Upper lobe of left lung (tissue), 6 donors: Measurements from ENCODE around the gene PALMD. TPM values are rescaled to one million over a fixed set of nuclear protein-coding genes. Genes with fewer than 3 reads are reported as not detected.
A peak's percentile ranks its signal among the peaks of the same experiment; 100 is the strongest.

Experiments used
- ATAC-seq, 2 donors: fragments of 200-7000 bp; cut with Tn5 transposase; one replicate each; pipeline ENCODE4 v1.9.1; 2022; ENCODE audit warnings: mild to moderate bottlenecking in 2 of 2, moderate library complexity in 2 of 2; ENCODE audit not compliant: low FRiP score in 2 of 2
- DNase-seq, 2 donors: peaks; one replicate each; pipeline ENCODE4 v3.0.0-alpha.2; 2019 to 2020
- H3K27ac ChIP-seq, 4 donors: fragments of 200-600 bp; sonication (generic); one replicate each; pipeline ENCODE4 v1.5.1; 2016 to 2019
- H3K27me3 ChIP-seq, 4 donors: fragments of 200-600 bp; sonication (generic); one replicate each; pipeline ENCODE4 v1.5.1; 2017 to 2019
- H3K36me3 ChIP-seq, 4 donors: fragments of 200-600 bp; sonication (generic); one replicate each; pipeline ENCODE4 v1.5.1; 2016 to 2019
- H3K4me1 ChIP-seq, 4 donors: fragments of 200-600 bp; sonication (generic); one replicate each; pipeline ENCODE4 v1.5.1; 2018 to 2019
- H3K4me3 ChIP-seq, 4 donors: fragments of 200-600 bp; sonication (generic); one replicate each; pipeline ENCODE4 v1.5.1; 2017 to 2019; ENCODE audit warnings: mild to moderate bottlenecking in 2 of 4, moderate library complexity in 1 of 4
- H3K9me3 ChIP-seq, 4 donors: fragments of 200-600 bp; sonication (generic); one replicate each; pipeline ENCODE4 v1.5.1; 2018 to 2019
- CTCF ChIP-seq, 6 experiments: fragments of 450-650 bp in 4 of 6; fragments of 200-600 bp in 2 of 6; sonication (generic) in 2 of 6; IDR thresholded peaks; one replicate each; pipeline ENCODE4 v1.5.1; 2016 to 2019; ENCODE audit warnings: antibody characterized with exemption in 6 of 6
- EP300 ChIP-seq, 4 donors: sonication (generic); formaldehyde crosslinking; IDR thresholded peaks; one replicate each; pipeline ENCODE4 v1.5.1; 2017; ENCODE audit warnings: antibody characterized with exemption in 4 of 4, control low read depth in 2 of 4
- POLR2A ChIP-seq, 4 donors: fragments of 450-650 bp; IDR thresholded peaks; one replicate each; pipeline ENCODE4 v1.5.1; 2016 to 2017; ENCODE audit warnings: antibody characterized with exemption in 4 of 4, mild to moderate bottlenecking in 2 of 4
- POLR2AphosphoS5 ChIP-seq, 2 donors: sonication (generic); formaldehyde crosslinking; IDR thresholded peaks; one replicate each; pipeline ENCODE4 v1.5.1; 2017; ENCODE audit warnings: antibody characterized with exemption in 2 of 2
- WGBS, 2 donors: methylation state at CpG; one replicate each; pipeline ENCODE4 v1.1.5; 2017 to 2018; 5-methylcytosine and 5-hydroxymethylcytosine counted together
- total RNA-seq, 6 donors: library from RNA; depleted of rRNA in 4 of 6; stranded (reverse); fragments of >200 nt in 4 of 6; gene quantifications; one replicate each; pipeline versions ENCODE4 v1.1.0 to v1.2.1, GENCODE V29; 2016 to 2021
- donor health status: DM: no; HTN: no; CAD: no; lungs with moderate emphysema.
- donor health status: DM: no; HTN: yes; CAD: no; lungs with severe emphysema.

Gene PALMD
- total RNA-seq, 6 donors from 2014 or later: 11.0 to 30.6 (median 23.7) TPM

GRCh38 chr1:99660496-99660895 is 14.6 kb downstream of the PALMD start:
- Histone ChIP-seq H3K9me3 (no peaks in the 10 kb centered on the region), H3K4me1 (peaks cover 22 to 48% (median 25%) of the 10 kb centered on the region in 4 donors), H3K4me3 (no peak overlapping the region), H3K36me3 (no peaks in the 10 kb centered on the region), H3K27ac (peak overlapping the region; percentile 21 to 82 (median 42)), H3K27me3 (no peaks in the 10 kb centered on the region)
- no peak for ATAC-seq
- TF ChIP-seq POLR2A (IDR thresholded peaks at IDR 0.05): no peak
- no peak for TF ChIP-seq CTCF (IDR thresholded peaks at IDR 0.05)
- no peak for TF ChIP-seq EP300 (IDR thresholded peaks at IDR 0.05)
- no peak for TF ChIP-seq POLR2AphosphoS5 (IDR thresholded peaks at IDR 0.05)
- 79 to 88% methylated on average over 2 of the region's 2 CpGs for WGBS, 2 donors
- DNase-seq: no peak

GRCh38 chr1:99661780-99662179 is 15.9 kb downstream of the PALMD start:
- WGBS, 2 donors: 47 to 51% methylated on average over 3 of the region's 3 CpGs
- ATAC-seq: no peak

GRCh38 chr1:99662539-99663080 is 16.7 kb downstream of the PALMD start:
- ATAC-seq (peak; percentile 77 to 79), DNase-seq (peak in 1 of 2 donors; percentile 41)
- Histone ChIP-seq H3K27ac (peak overlapping the region; percentile 46 to 82 (median 58)), H3K27me3 (no peaks in the 10 kb centered on the region), H3K36me3 (peaks cover 0 to 1% (median 0%) of the 10 kb centered on the region in 4 donors), H3K9me3 (no peaks in the 10 kb centered on the region), H3K4me3 (no peak overlapping the region), H3K4me1 (peaks cover 22 to 48% (median 25%) of the 10 kb centered on the region in 4 donors)
- TF ChIP-seq POLR2A (IDR thresholded peaks at IDR 0.05) (no peak), POLR2AphosphoS5 (IDR thresholded peaks at IDR 0.05) (peak; percentile 26 to 62)
- WGBS, 2 donors: 25 to 26% methylated on average over 3 of the region's 3 CpGs

More at GRCh38 chr1:99661780-99662179, 15.9 kb downstream of the PALMD start:
- H3K27me3 ChIP-seq: no peaks in the 10 kb centered on the region
- H3K36me3 ChIP-seq: no peaks in the 10 kb centered on the region
- no peaks in the 10 kb centered on the region for H3K9me3 ChIP-seq
- peak overlapping the region; percentile 46 to 82 (median 58) for H3K27ac ChIP-seq
- DNase-seq: no peak
- no peak for TF ChIP-seq POLR2A (IDR thresholded peaks at IDR 0.05)
- no peak for TF ChIP-seq CTCF (IDR thresholded peaks at IDR 0.05)
- TF ChIP-seq EP300 (IDR thresholded peaks at IDR 0.05): no peak
- no peak for TF ChIP-seq POLR2AphosphoS5 (IDR thresholded peaks at IDR 0.05)
- peaks cover 22 to 48% (median 25%) of the 10 kb centered on the region in 4 donors for H3K4me1 ChIP-seq
- no peak overlapping the region for H3K4me3 ChIP-seq

- no peaks in the 10 kb centered on the region for H3K27me3 ChIP-seq
- DNase-seq (no peak), ATAC-seq (no peak)
- peak overlapping the region; percentile 7 to 71 (median 50) for H3K27ac ChIP-seq
- no peak for TF ChIP-seq POLR2AphosphoS5 (IDR thresholded peaks at IDR 0.05)
- no peak for TF ChIP-seq EP300 (IDR thresholded peaks at IDR 0.05)
- peaks cover 22 to 46% (median 25%) of the 10 kb centered on the region in 4 donors for H3K4me1 ChIP-seq
- peaks cover 0 to 10% (median 0%) of the 10 kb centered on the region in 4 donors for H3K36me3 ChIP-seq
- H3K4me3 ChIP-seq: no peak overlapping the region
- H3K9me3 ChIP-seq: no peaks in the 10 kb centered on the region
- WGBS, 2 donors: 89 to 92% methylated on average over 2 of the region's 2 CpGs
Observed at GRCh38 chr1:99663501-99663900, 17.6 kb downstream of the PALMD start.

GRCh38 chr1:99665212-99665611 is 19.3 kb downstream of the PALMD start:
- no peak for ATAC-seq
- Histone ChIP-seq H3K4me3 (no peak overlapping the region), H3K36me3 (peaks cover 0 to 16% (median 0%) of the 10 kb centered on the region in 4 donors), H3K4me1 (peaks cover 16 to 37% (median 21%) of the 10 kb centered on the region in 4 donors), H3K27ac (no peak overlapping the region), H3K9me3 (no peaks in the 10 kb centered on the region), H3K27me3 (no peaks in the 10 kb centered on the region)
- no peak for DNase-seq
- TF ChIP-seq POLR2A (IDR thresholded peaks at IDR 0.05): no peak
- TF ChIP-seq POLR2AphosphoS5 (IDR thresholded peaks at IDR 0.05): no peak
- TF ChIP-seq CTCF (IDR thresholded peaks at IDR 0.05): no peak
- TF ChIP-seq EP300 (IDR thresholded peaks at IDR 0.05): no peak
- WGBS, 2 donors: 81 to 83% methylated on average over 1 of the region's 1 CpG

- DNase-seq (no peak), ATAC-seq (no peak)
- Histone ChIP-seq H3K4me3 (no peak overlapping the region), H3K9me3 (no peaks in the 10 kb centered on the region), H3K27ac (no peak overlapping the region), H3K4me1 (peaks cover 0 to 17% (median 2%) of the 10 kb centered on the region in 4 donors), H3K36me3 (peaks cover 0 to 23% (median 0%) of the 10 kb centered on the region in 4 donors), H3K27me3 (no peaks in the 10 kb centered on the region)
- 86 to 88% methylated on average over 4 of the region's 4 CpGs for WGBS, 2 donors
- TF ChIP-seq CTCF (IDR thresholded peaks at IDR 0.05): no peak
- no peak for TF ChIP-seq EP300 (IDR thresholded peaks at IDR 0.05)
- TF ChIP-seq POLR2AphosphoS5 (IDR thresholded peaks at IDR 0.05): no peak
- no peak for TF ChIP-seq POLR2A (IDR thresholded peaks at IDR 0.05)
Observed at GRCh38 chr1:99669376-99669775, 23.5 kb downstream of the PALMD start.
